Endothelial cell of umbilical vein (primary cell): Measurements from ENCODE around the gene CERS6. TPM values are rescaled to one million over a fixed set of nuclear protein-coding genes. Genes with fewer than 3 reads are reported as not detected.

Experiments used
- BruUV-seq: library from RNA; stranded (reverse); fragments of 400-500 nt; replicated peaks from 2 replicates; lab custom pipeline; 2021; lab: Mats Ljungman, UMichigan
- CTCF ChIA-PET: fragments of 300-600, 350-600 bp; sonication (Branson Sonifier 250); formaldehyde crosslinking; loops from one replicate; lab custom pipeline; 2021; ENCODE audit warnings: antibody characterized with exemption, inconsistent platforms; lab: Charles Lee
- POLR2A ChIA-PET: fragments of 300-600, 350-600 bp; sonication (Branson Sonifier 250); formaldehyde crosslinking; loops from one replicate; lab custom pipeline; 2021; ENCODE audit warnings: antibody characterized with exemption, inconsistent platforms; lab: Charles Lee
- DNase-seq: peaks from one replicate; pipeline ENCODE4 v3.0.0-alpha.2; 2011; ENCODE audit warnings: low read depth, low spot score
- FAIRE-seq: peaks from 2 replicates; lab custom pipeline; 2011; peaks lifted over from hg19 to GRCh38; lab: Jason Lieb, UNC
- H2AFZ ChIP-seq: 2 replicates; pipeline ENCODE4 v1.6.0; 2012; ENCODE audit warnings: low read depth, low read length, control low read depth, inconsistent platforms
- H3K27ac ChIP-seq: 2 replicates; pipeline ENCODE4 v1.5.1; 2011; ENCODE audit warnings: low read depth, mild to moderate bottlenecking, control low read depth, low read length, moderate library complexity; ENCODE audit not compliant: insufficient read depth
- H3K27me3 ChIP-seq, 2 experiments: 2 replicates each; pipeline versions ENCODE4 v1.6.0 to v1.6.1; 2011; ENCODE audit warnings: low read length in 2 of 2, mixed read lengths in 1 of 2; ENCODE audit not compliant: control insufficient read depth in 2 of 2, insufficient read depth in 2 of 2
- H3K36me3 ChIP-seq, 2 experiments: 2 replicates in 1 of 2; 3 replicates in 1 of 2; pipeline ENCODE4 v1.5.1; 2011; ENCODE audit warnings: low read length in 2 of 2, mild to moderate bottlenecking in 1 of 2, moderate library complexity in 1 of 2; ENCODE audit not compliant: control insufficient read depth in 2 of 2, insufficient read depth in 2 of 2; ENCODE audit errors: extremely low read depth in 1 of 2
- H3K4me1 ChIP-seq: 3 replicates; pipeline ENCODE4 v1.5.1; 2011; ENCODE audit warnings: mild to moderate bottlenecking, low read length; ENCODE audit not compliant: control insufficient read depth, insufficient read depth; ENCODE audit errors: extremely low read depth
- H3K4me2 ChIP-seq: 2 replicates; pipeline ENCODE4 v1.6.1; 2011; ENCODE audit warnings: low read length, control low read depth, mixed read lengths; ENCODE audit not compliant: insufficient read depth
- H3K4me3 ChIP-seq, 3 experiments: fragments of 200-600 bp in 1 of 3; sonication (generic), shearing (Covaris generic) in 1 of 3; replicated peaks in 1 of 3; 2 replicates each; pipeline ENCODE4 v1.5.1; 2011 to 2016; ENCODE audit warnings: control low read depth in 3 of 3, low read length in 3 of 3, mild to moderate bottlenecking in 2 of 3, inconsistent platforms in 1 of 3, low read depth in 1 of 3, moderate library complexity in 1 of 3; ENCODE audit not compliant: insufficient read depth in 1 of 3
- H3K79me2 ChIP-seq: 2 replicates; pipeline ENCODE4 v1.6.0; 2012; ENCODE audit warnings: low read length, inconsistent platforms; ENCODE audit not compliant: control insufficient read depth, insufficient read depth
- H3K9ac ChIP-seq: replicated peaks from 2 replicates; pipeline ENCODE3; 2011; ENCODE audit warnings: low read length, control low read depth; ENCODE audit not compliant: insufficient read depth; ENCODE audit errors: extremely low read depth
- H3K9me1 ChIP-seq: replicated peaks from 3 replicates; pipeline ENCODE4 v1.6.0; 2011; ENCODE audit warnings: mild to moderate bottlenecking, low read length; ENCODE audit not compliant: control insufficient read depth, insufficient read depth; ENCODE audit errors: extremely low read depth
- H3K9me3 ChIP-seq: replicated peaks from 2 replicates; pipeline ENCODE4 v1.5.1; 2012; ENCODE audit warnings: low read length, inconsistent platforms; ENCODE audit not compliant: control insufficient read depth, insufficient read depth
- H4K20me1 ChIP-seq: replicated peaks from 2 replicates; pipeline ENCODE3; 2011; ENCODE audit warnings: mild to moderate bottlenecking, low read length; ENCODE audit not compliant: control insufficient read depth, insufficient read depth; ENCODE audit errors: extremely low read depth
- EZH2 ChIP-seq: IDR thresholded peaks from 2 replicates; pipeline ENCODE4 v1.6.1; 2012; ENCODE audit warnings: borderline replicate concordance, low read depth, mild to moderate bottlenecking, moderate library complexity, low read length, inconsistent platforms; ENCODE audit not compliant: severe bottlenecking
- FOS ChIP-seq: IDR thresholded peaks from 2 replicates; pipeline ENCODE4 v1.6.1; 2011; ENCODE audit warnings: mild to moderate bottlenecking, low read length, moderate library complexity, borderline replicate concordance; ENCODE audit not compliant: insufficient read depth
- GATA2 ChIP-seq: IDR thresholded peaks from 2 replicates; pipeline ENCODE4 v1.7.0; 2011; ENCODE audit warnings: low read depth, mild to moderate bottlenecking, moderate library complexity, mixed read lengths, low read length; ENCODE audit not compliant: insufficient read length, insufficient read depth
- JUN ChIP-seq: IDR thresholded peaks from 2 replicates; pipeline ENCODE4 v1.6.1; 2011; ENCODE audit warnings: borderline replicate concordance, low read depth; ENCODE audit not compliant: insufficient read length, insufficient read depth
- MYC ChIP-seq: IDR thresholded peaks from one replicate; pipeline ENCODE4 v1.6.1; 2011; ENCODE audit warnings: mild to moderate bottlenecking, low read depth, low read length
- POLR2A ChIP-seq: IDR thresholded peaks from 2 replicates; pipeline ENCODE4 v1.6.1; 2012; ENCODE audit warnings: low read depth, mild to moderate bottlenecking, control low read depth, low read length
- POLR2AphosphoS5 ChIP-seq: IDR thresholded peaks from 2 replicates; pipeline ENCODE4 v1.6.1; 2012; ENCODE audit warnings: low read depth, mild to moderate bottlenecking, control low read depth, low read length, moderate library complexity; ENCODE audit not compliant: insufficient read depth
- dilution Hi-C: fragments of 300-500 bp; cut with MboI; formaldehyde crosslinking; loops from one replicate; pipeline ENCODE4 v1.15.0; 2019; ENCODE audit warnings: low sequenced_read_pairs; ENCODE audit not compliant: extremely low pct_ligation_motif_present
- intact Hi-C: fragments of 100-400 bp; cut with micrococcal nuclease; formaldehyde crosslinking; loops from one replicate; pipeline ENCODE4 v1.10.0; 2022
- polyA plus RNA-seq, 4 experiments: library from polyadenylated mRNA; depleted of rRNA in 3 of 4; stranded (reverse) in 3 of 4; unstranded in 1 of 4; fragments of >200 nt; gene quantifications; 2 replicates each; pipeline versions ENCODE4 v1.2.1 to v1.2.3, GENCODE V29; 2011 to 2012; ENCODE audit warnings: missing spikeins in 1 of 4
- total RNA-seq: library from RNA; stranded (reverse); gene quantifications from 2 replicates; pipeline ENCODE4 v1.2.3, GENCODE V29; 2021
- TF ChIP-seq, protein P1 (sequence below), 2 donors: IDR thresholded peaks; 1 replicate in 1 of 2; 2 replicates in 1 of 2; pipeline ENCODE4 v1.5.1; 2011; ENCODE audit warnings: low read length in 2 of 2, mild to moderate bottlenecking in 2 of 2, moderate library complexity in 2 of 2, control low read depth in 1 of 2, inconsistent platforms in 1 of 2, low read depth in 1 of 2; ENCODE audit not compliant: insufficient read depth in 1 of 2; ENCODE audit errors: extremely low read depth in 1 of 2
- TF ChIP-seq, protein P2 (sequence below): IDR thresholded peaks from 2 replicates; pipeline ENCODE4 v1.6.1; 2011; ENCODE audit not compliant: insufficient read depth, insufficient read length

Gene CERS6
- total and polyA plus RNA-seq, 2 donors (not counting 3 experiments of a cell fraction or from before 2014, with no cell fraction given): 2.7 to 11.7 TPM

DNA sequence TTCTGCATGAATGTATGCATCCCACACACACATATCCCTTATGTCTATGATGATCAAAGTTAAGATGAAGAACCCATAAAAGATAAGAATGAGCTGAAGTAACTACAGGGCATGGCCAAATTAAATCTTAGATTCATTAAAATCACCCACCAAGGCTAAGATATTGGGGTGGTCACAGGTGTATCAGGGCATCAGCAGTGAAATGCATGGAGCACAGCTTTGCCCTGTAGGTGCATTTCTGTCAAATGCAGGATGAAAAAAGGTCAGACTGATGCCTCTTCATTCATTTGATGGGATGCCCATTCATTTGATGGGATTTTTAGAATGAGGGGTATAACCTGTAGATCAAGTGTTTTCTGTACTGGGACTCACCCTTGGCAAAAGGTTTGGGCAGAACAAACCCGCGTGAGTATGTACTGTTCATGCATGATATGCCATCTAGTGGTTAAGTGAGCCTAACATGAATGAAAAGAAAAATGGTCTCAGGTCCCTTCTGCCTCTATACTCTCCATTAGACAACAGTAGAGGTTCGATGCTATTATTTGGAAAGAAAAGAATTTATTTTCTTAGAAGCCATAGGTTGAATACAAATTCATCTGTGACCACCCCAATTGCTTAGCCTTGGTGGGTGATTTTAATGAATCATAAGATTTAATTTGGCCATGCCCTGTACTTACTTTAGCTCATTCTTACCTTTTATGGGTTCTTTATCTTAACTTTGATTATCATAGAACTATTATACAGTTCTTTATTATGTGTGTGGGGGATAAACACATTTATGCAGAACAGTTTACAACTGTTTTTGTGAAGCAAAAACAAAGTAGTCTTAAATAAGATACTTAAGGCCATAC is 303.1 kb downstream of the CERS6 start:
- DNase-seq (peak; percentile 58), FAIRE-seq (peak; percentile 85)
- H3K9me3 ChIP-seq: no peaks in the 10 kb centered on the region
- dilution Hi-C loops (no loop called here), intact Hi-C loops (loop anchor here (1.0 to 5.0 kb wide), 4 partner anchors 52 to 413 kb away; partner anchors contain the start of gene CERS6)
- H3K27ac ChIP-seq: no peak overlapping the region
- H3K9ac ChIP-seq: no peak overlapping the region
- H3K4me3 ChIP-seq: no peak overlapping the region
- no TSS peak for BruUV-seq
- no peaks in the 10 kb centered on the region for H3K79me2 ChIP-seq
- no peaks in the 10 kb centered on the region for H3K36me3 ChIP-seq
- H3K9me1 ChIP-seq: no peaks in the 10 kb centered on the region
- H4K20me1 ChIP-seq: no peaks in the 10 kb centered on the region
- ChIA-PET CTCF (interaction anchor here (0.6 to 3.8 kb wide), 15 partner anchors 9 to 640 kb away, joined by 3 to 107 read pairs (median 4); no protein-coding TSS in a partner anchor), POLR2A (no interaction called here)
- no peaks in the 10 kb centered on the region for H3K27me3 ChIP-seq
- TF ChIP-seq, protein P1, sequence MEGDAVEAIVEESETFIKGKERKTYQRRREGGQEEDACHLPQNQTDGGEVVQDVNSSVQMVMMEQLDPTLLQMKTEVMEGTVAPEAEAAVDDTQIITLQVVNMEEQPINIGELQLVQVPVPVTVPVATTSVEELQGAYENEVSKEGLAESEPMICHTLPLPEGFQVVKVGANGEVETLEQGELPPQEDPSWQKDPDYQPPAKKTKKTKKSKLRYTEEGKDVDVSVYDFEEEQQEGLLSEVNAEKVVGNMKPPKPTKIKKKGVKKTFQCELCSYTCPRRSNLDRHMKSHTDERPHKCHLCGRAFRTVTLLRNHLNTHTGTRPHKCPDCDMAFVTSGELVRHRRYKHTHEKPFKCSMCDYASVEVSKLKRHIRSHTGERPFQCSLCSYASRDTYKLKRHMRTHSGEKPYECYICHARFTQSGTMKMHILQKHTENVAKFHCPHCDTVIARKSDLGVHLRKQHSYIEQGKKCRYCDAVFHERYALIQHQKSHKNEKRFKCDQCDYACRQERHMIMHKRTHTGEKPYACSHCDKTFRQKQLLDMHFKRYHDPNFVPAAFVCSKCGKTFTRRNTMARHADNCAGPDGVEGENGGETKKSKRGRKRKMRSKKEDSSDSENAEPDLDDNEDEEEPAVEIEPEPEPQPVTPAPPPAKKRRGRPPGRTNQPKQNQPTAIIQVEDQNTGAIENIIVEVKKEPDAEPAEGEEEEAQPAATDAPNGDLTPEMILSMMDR (IDR thresholded peaks at IDR 0.05; ENCODE audit: extremely low read depth in 1 of 2, insufficient read depth in 1 of 2, low read depth in 1 of 2, low read length in 2 of 2): peak; percentile 40 to 62
- no peak for TF ChIP-seq EZH2
- H2AFZ ChIP-seq: no peak overlapping the region
- peaks cover 14% of the 10 kb centered on the region for H3K4me1 ChIP-seq
- H3K4me2 ChIP-seq: no peak overlapping the region

DNA sequence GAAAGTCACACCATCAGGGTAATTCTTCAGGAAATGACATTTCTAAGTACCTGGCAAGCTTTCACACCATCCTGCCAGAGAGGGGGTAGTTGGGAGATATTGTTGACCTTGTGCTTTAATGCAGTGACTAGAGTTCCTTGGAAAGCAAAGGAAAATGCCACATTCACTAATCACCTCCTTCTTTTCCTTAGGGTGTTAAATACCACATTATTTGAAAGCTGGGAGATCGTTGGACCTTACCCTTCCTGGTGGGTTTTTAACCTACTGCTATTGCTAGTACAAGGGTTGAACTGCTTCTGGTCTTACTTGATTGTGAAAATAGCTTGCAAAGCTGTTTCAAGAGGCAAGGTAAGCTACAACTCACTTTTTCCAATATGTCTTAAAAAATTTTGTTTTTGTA is 309.3 kb downstream of the CERS6 start:
- dilution Hi-C loops: no loop called here
- H2AFZ ChIP-seq: no peak overlapping the region
- no peak overlapping the region for H3K27ac ChIP-seq
- POLR2A ChIA-PET: no interaction called here
- H3K27me3 ChIP-seq: no peaks in the 10 kb centered on the region
- no peak overlapping the region for H3K4me3 ChIP-seq
- no peaks in the 10 kb centered on the region for H3K36me3 ChIP-seq
- DNase-seq (no peak), FAIRE-seq (no peak)
- no peaks in the 10 kb centered on the region for H4K20me1 ChIP-seq
- H3K79me2 ChIP-seq: no peaks in the 10 kb centered on the region
- no peak overlapping the region for H3K4me2 ChIP-seq
- intact Hi-C loops: no loop called here
- H3K9me1 ChIP-seq: no peaks in the 10 kb centered on the region
- CTCF ChIA-PET: interaction anchor here (1.0 to 2.9 kb wide), 2 partner anchors 9 to 418 kb away, joined by 3 to 15 read pairs; no protein-coding TSS in a partner anchor
- no peaks in the 10 kb centered on the region for H3K4me1 ChIP-seq
- no peaks in the 10 kb centered on the region for H3K9me3 ChIP-seq
- H3K9ac ChIP-seq: no peak overlapping the region
- no peak for TF ChIP-seq FOS
- TF ChIP-seq EZH2: no peak
- TF ChIP-seq JUN: no peak
- TF ChIP-seq, protein P2, sequence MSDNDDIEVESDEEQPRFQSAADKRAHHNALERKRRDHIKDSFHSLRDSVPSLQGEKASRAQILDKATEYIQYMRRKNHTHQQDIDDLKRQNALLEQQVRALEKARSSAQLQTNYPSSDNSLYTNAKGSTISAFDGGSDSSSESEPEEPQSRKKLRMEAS: no peak
- TF ChIP-seq, protein P1 (IDR thresholded peaks at IDR 0.05; ENCODE audit: extremely low read depth in 1 of 2, insufficient read depth in 1 of 2, low read depth in 1 of 2, low read length in 2 of 2): no peak
- TF ChIP-seq GATA2: no peak
- TF ChIP-seq MYC: no peak
- TF ChIP-seq POLR2AphosphoS5: no peak
- no peak for TF ChIP-seq POLR2A
- no TSS peak for BruUV-seq
